ENCODE results near the gene ARFGAP2. TPM values are rescaled to one million over a fixed set of nuclear protein-coding genes. Genes with fewer than 3 reads are reported as not detected.

ARFGAP2 gene
- total RNA-seq, 2 donors from 2014 or later, result 181 to 189 TPM

DNA sequence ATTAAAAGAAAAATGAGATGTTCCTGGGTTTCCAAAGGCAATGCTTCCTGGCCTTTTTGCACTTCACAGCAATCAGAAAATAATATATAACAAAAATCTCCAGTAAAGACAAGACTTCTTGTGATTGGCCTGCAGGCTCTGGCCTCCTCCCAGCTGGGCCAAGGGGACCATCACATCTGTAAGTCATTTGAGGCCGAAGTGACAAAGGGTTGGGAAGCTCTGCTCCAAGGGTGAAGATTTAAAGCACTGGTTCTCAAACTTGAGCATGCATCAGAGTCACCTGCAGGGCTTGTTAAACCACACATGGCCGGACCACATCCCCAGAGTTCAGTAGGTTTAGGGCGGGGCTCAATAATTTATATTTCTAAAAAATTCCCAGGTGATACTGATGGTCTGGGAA lies 32.1 kb downstream of the ARFGAP2 start:
- no peak overlapping the region for H3K4me3 Mint-ChIP-seq

DNA sequence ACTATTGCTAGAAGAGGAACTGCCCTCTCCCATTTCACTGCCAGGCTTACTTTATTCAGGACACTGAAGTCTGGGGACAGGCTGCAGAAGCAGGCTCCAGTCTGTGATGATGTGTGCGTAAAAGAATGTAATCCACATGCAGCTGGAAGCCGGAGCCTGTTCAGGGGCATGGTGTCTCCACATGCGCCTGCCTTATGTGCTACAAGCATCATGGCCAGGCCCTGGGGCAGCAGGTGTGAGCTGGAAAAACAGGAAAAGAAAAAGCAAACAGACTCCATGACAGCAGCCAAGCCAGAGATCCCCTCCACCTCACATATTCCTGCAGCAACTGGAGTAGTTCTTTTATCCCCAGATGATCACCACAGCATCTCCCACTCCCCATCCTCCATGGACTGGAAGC lies 33.4 kb downstream of the ARFGAP2 start:
- DNase-seq, result no peak
- Mint-ChIP-seq H3K4me1 (peaks cover 2% of the 10 kb centered on the region), H3K36me3 (ENCODE audit: low read depth) (peaks cover 3% of the 10 kb centered on the region), H3K27me3 (no peaks in the 10 kb centered on the region), H3K27ac (no peak overlapping the region), H3K4me3 (no peak overlapping the region)
- ATAC-seq, result no peak
- no peaks in the 10 kb centered on the region for H3K9me3 ChIP-seq (ENCODE audit: control insufficient read depth, low read length, poor library complexity, severe bottlenecking)

More for the DNA sequence above, 32.1 kb downstream of the ARFGAP2 start:
- ATAC-seq, result no peak
- no peaks in the 10 kb centered on the region for H3K27me3 Mint-ChIP-seq
- no peak overlapping the region for H3K27ac Mint-ChIP-seq
- no peaks in the 10 kb centered on the region for H3K36me3 Mint-ChIP-seq (ENCODE audit: low read depth)
- no peak for DNase-seq
- H3K9me3 ChIP-seq (ENCODE audit: control insufficient read depth, low read length, poor library complexity, severe bottlenecking), result no peaks in the 10 kb centered on the region
- peaks cover 2% of the 10 kb centered on the region for H3K4me1 Mint-ChIP-seq

DNA sequence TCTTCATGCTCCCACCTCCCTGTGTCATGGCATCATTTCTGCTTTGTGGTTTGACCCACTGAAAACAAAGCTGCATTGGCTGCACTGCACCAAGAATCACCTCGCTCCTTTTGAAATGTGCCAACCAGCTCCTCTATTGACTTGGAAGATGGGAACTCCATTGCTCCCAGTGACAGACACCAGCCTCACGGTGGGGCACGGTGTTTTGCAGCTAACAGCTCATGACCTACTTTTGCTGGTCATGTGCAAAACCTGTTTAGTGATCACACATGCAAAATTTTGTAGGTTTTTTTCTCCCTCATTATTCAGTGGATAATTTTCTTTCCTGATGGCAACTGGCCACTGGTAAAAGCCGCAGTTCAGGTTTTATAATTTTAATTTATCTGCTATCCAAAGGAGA lies 36.8 kb downstream of the ARFGAP2 start:
- no peak overlapping the region for H3K27ac Mint-ChIP-seq
- no peaks in the 10 kb centered on the region for H3K27me3 Mint-ChIP-seq
- DNase-seq (no peak), ATAC-seq (no peak)
- no peak overlapping the region for H3K4me3 Mint-ChIP-seq
- peaks cover 10% of the 10 kb centered on the region for H3K36me3 Mint-ChIP-seq (ENCODE audit: low read depth)
- no peaks in the 10 kb centered on the region for H3K9me3 ChIP-seq (ENCODE audit: control insufficient read depth, low read length, poor library complexity, severe bottlenecking)
- H3K4me1 Mint-ChIP-seq, result no peaks in the 10 kb centered on the region

DNA sequence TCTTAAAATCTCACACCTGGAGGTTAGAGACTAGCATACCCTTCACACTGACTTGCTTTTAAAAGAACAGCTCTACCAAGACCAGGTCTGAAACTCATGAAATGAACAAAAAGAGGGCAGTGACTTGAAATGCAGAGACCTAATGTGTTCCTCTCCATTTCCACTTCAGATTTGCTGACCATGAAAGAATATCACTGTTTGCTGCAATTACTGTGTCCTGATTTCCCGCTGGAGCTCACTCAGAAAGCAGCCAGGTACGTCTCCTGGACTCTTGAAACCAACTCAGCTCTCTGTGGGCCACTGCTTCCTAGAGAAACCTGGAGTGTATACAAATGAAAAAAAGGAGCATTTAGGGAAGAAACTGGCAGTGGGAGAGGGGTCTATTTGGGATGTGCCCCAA lies 39.2 kb downstream of the ARFGAP2 start:
- ATAC-seq (no peak), DNase-seq (no peak)
- Mint-ChIP-seq H3K27me3 (no peaks in the 10 kb centered on the region), H3K36me3 (ENCODE audit: low read depth) (peaks cover 10% of the 10 kb centered on the region), H3K4me3 (no peak overlapping the region), H3K4me1 (no peaks in the 10 kb centered on the region), H3K27ac (no peak overlapping the region)
- H3K9me3 ChIP-seq (ENCODE audit: control insufficient read depth, low read length, poor library complexity, severe bottlenecking), result no peaks in the 10 kb centered on the region

DNA sequence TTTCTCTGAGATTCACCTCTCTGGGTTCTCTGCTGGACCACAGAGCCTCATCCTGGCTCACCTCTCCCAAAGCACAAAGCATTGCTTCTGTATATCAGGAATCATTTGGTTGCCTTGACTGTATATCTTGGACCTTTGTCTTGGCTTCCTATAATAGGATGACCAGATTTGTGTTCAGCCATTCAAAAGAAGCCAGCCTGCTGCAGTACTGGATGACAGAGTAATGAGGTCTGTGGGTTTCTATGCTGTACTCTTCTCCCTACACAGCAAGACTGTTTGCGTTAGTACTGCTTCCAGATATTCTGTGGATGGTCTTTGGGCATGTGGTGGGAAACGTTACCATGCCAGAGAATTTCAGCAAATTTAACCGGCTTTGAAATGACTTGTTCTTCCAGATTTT lies 39.8 kb downstream of the ARFGAP2 start:
- Mint-ChIP-seq H3K36me3 (ENCODE audit: low read depth) (peaks cover 10% of the 10 kb centered on the region), H3K4me3 (no peak overlapping the region), H3K27ac (no peak overlapping the region), H3K27me3 (no peaks in the 10 kb centered on the region), H3K4me1 (no peaks in the 10 kb centered on the region)
- ATAC-seq (no peak), DNase-seq (no peak)
- no peaks in the 10 kb centered on the region for H3K9me3 ChIP-seq (ENCODE audit: control insufficient read depth, low read length, poor library complexity, severe bottlenecking)

DNA sequence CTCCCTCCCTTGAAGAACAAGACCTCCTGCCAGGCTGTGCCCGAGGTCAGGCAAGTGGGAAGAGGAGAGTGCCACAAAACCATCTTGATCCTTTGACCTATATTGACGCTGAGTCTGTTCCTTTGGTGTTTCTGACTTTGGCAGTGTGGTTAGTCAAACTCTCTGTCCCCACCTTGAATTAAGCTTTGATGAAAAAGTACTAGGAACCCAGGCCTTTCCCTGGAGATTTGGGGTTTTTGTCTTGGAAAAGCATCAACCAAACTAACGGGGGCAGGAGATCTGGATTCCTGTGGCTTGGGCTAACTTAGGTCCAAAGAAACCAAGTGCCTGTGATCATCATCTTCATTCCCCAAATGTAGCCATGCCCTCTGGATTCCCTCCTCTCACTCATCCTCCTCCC lies 40.4 kb downstream of the ARFGAP2 start:
- peaks cover 10% of the 10 kb centered on the region for H3K36me3 Mint-ChIP-seq (ENCODE audit: low read depth)
- no peak for DNase-seq
- no peak overlapping the region for H3K27ac Mint-ChIP-seq
- H3K9me3 ChIP-seq (ENCODE audit: control insufficient read depth, low read length, poor library complexity, severe bottlenecking), result no peaks in the 10 kb centered on the region
- H3K4me1 Mint-ChIP-seq, result no peaks in the 10 kb centered on the region
- H3K27me3 Mint-ChIP-seq, result no peaks in the 10 kb centered on the region
- H3K4me3 Mint-ChIP-seq, result no peak overlapping the region
- ATAC-seq, result no peak

DNA sequence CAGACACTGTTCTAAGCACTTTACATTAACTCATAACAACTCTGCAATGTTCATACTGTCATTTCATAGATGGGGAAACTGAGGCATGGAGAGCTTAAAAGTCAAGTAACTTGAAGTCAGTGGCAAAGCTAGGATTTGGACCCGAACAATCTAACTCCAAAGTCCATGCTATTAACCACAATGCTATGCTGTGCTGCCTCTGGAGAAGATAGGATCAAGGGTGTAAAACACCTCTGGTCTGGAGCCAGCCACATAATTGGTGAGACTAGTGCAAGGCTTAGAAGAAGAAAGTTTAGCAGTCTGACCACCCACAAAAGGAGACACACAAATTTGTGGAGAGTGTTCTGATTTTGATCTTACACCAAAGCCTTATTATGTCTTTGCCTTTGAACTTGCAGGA lies 43.7 kb downstream of the ARFGAP2 start:
- no peaks in the 10 kb centered on the region for H3K4me1 Mint-ChIP-seq
- ATAC-seq (no peak), DNase-seq (no peak)
- peaks cover 7% of the 10 kb centered on the region for H3K36me3 Mint-ChIP-seq (ENCODE audit: low read depth)
- H3K27ac Mint-ChIP-seq, result no peak overlapping the region
- no peaks in the 10 kb centered on the region for H3K9me3 ChIP-seq (ENCODE audit: control insufficient read depth, low read length, poor library complexity, severe bottlenecking)
- no peak overlapping the region for H3K4me3 Mint-ChIP-seq
- no peaks in the 10 kb centered on the region for H3K27me3 Mint-ChIP-seq

DNA sequence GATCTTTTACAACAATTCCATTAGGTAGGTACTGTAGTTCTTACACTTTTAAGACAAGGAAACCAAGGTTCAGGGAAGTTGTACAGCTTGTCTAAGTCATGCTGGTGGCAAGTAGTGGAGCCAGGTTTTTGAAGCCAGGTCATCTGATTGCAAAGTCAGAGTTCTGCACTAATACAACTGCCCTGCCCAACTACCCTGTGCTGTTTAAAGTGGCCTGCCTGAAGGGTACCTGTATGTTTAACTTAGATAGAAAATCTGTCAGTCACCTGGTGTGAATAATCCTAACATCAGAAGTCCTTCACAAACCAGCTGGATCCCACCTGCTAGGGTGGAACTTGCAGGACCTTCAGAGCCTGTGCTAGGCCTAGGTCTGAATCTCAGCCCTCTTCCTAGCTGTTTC lies 44.2 kb downstream of the ARFGAP2 start:
- no peak for DNase-seq
- ATAC-seq, result no peak
- H3K4me1 Mint-ChIP-seq, result no peaks in the 10 kb centered on the region

DNA sequence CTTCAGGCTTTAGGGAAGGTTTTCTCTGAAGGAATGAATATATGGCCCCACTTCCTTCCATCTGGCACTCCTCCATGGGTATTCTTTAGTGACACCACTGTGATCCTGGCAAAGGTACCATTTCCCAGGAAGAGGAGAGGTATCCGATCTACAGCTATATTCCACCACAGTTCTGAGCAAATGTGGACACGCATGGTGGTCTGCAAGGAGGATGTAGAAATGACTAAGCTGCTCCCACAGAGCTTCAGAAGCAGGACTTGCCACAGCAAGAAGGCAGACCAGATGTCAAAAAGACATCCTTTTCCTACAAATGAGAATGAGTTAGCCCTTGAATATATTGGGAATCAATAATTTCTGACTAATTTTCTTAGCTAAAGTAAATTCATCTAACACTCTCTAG lies 45.5 kb downstream of the ARFGAP2 start:
- Mint-ChIP-seq H3K27ac (no peak overlapping the region), H3K4me3 (no peak overlapping the region), H3K4me1 (no peaks in the 10 kb centered on the region), H3K27me3 (no peaks in the 10 kb centered on the region), H3K36me3 (ENCODE audit: low read depth) (no peaks in the 10 kb centered on the region)
- DNase-seq (no peak), ATAC-seq (no peak)
- H3K9me3 ChIP-seq (ENCODE audit: control insufficient read depth, low read length, poor library complexity, severe bottlenecking), result no peaks in the 10 kb centered on the region

More for the DNA sequence above, 44.2 kb downstream of the ARFGAP2 start:
- Mint-ChIP-seq H3K4me3 (no peak overlapping the region), H3K36me3 (ENCODE audit: low read depth) (peaks cover 2% of the 10 kb centered on the region), H3K27me3 (no peaks in the 10 kb centered on the region), H3K27ac (no peak overlapping the region)
- H3K9me3 ChIP-seq (ENCODE audit: control insufficient read depth, low read length, poor library complexity, severe bottlenecking), result no peaks in the 10 kb centered on the region

DNA sequence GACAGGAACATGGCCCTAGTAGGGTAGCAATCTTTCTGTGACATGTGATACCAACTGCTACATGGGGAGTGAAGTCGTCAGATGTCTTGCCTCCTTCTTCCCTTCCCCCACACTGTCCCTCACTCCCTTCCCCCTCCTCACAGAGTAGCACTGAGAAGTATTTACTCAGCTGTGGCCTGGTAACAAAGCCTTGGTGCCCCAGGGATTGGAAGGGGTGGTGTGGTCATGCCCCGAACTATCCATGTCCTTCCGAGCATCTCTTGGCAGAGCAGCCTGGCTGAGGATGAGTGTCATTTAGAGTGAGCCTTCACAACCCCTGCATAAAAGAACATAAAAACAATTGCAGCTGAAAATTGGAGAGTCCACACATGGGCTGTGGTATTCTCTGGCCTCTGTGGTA lies 46.1 kb downstream of the ARFGAP2 start:
- H3K4me3 Mint-ChIP-seq, result no peak overlapping the region
- no peaks in the 10 kb centered on the region for H3K4me1 Mint-ChIP-seq
- no peaks in the 10 kb centered on the region for H3K9me3 ChIP-seq (ENCODE audit: control insufficient read depth, low read length, poor library complexity, severe bottlenecking)
- H3K36me3 Mint-ChIP-seq (ENCODE audit: low read depth), result no peaks in the 10 kb centered on the region
- no peak for DNase-seq
- H3K27me3 Mint-ChIP-seq, result no peaks in the 10 kb centered on the region
- no peak for ATAC-seq
- H3K27ac Mint-ChIP-seq, result no peak overlapping the region

DNA sequence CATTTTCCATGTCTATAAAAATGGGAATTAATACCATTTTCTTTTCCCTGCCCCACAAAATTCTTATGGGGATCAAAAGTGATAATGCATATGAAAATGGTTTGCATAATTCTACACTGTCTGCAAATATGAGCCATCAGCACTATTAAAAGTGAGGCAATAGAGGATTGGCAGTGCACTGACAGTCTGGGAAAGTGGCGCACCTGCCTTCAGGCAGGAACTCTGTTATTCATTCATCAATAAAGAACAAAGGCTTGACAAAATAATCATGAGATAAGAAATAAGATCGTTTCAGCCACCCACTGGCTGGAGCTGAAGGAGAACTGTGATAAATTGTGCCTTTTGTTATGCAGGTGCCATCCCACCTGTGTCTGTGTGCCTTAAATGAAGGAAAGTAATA lies 49.5 kb downstream of the ARFGAP2 start:
- Mint-ChIP-seq H3K27me3 (no peaks in the 10 kb centered on the region), H3K36me3 (ENCODE audit: low read depth) (no peaks in the 10 kb centered on the region), H3K27ac (no peak overlapping the region), H3K4me1 (no peaks in the 10 kb centered on the region), H3K4me3 (no peak overlapping the region)
- H3K9me3 ChIP-seq (ENCODE audit: control insufficient read depth, low read length, poor library complexity, severe bottlenecking), result no peaks in the 10 kb centered on the region
- ATAC-seq (no peak), DNase-seq (no peak)

DNA sequence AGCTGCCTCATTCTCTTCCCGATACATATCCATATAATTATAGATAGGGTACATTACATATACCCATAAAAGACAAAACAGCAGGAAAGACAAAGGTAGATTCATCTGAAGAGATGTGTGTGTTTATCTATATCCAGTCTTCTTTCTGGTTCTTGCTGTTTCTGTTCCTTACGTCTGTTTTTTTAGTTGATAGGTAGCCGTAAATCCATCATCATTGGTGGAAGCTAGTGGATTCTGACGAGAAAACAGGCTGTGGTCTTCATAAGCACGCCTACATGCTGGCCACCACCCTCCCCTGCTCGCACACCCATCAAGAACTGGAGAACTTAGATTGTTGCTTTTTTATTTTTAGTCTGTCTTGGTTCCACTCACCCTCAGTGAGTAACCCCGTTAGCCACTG lies 51.6 kb downstream of the ARFGAP2 start:
- Mint-ChIP-seq H3K27me3 (no peaks in the 10 kb centered on the region), H3K4me1 (no peaks in the 10 kb centered on the region)

DNA sequence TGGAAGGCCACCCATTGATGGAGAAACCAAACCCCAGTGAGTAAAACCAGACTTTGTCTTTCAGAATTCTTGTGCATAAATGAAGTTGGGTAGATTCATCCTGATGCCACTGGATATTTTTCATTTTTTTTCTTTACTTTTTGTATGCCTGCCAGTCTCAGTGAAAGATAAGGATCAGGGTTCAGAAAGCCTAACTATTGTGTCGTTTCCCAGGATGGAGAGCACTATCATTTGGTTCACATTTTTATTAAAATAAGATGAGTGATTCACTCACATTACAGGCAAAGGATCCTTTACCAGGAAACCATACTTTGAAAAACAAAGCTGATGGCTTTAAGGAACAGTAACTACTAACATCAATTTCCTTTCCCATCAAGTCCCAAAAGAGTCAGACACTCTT lies 52.0 kb downstream of the ARFGAP2 start:
- Mint-ChIP-seq H3K4me3 (no peak overlapping the region), H3K27ac (no peak overlapping the region), H3K4me1 (no peaks in the 10 kb centered on the region), H3K27me3 (no peaks in the 10 kb centered on the region), H3K36me3 (ENCODE audit: low read depth) (no peaks in the 10 kb centered on the region)
- no peak for DNase-seq
- H3K9me3 ChIP-seq (ENCODE audit: control insufficient read depth, low read length, poor library complexity, severe bottlenecking), result no peaks in the 10 kb centered on the region
- no peak for ATAC-seq

More for the DNA sequence above, 51.6 kb downstream of the ARFGAP2 start:
- no peak for DNase-seq
- no peaks in the 10 kb centered on the region for H3K36me3 Mint-ChIP-seq (ENCODE audit: low read depth)
- no peak for ATAC-seq
- no peaks in the 10 kb centered on the region for H3K9me3 ChIP-seq (ENCODE audit: control insufficient read depth, low read length, poor library complexity, severe bottlenecking)
- H3K4me3 Mint-ChIP-seq, result no peak overlapping the region
- H3K27ac Mint-ChIP-seq, result no peak overlapping the region

DNA sequence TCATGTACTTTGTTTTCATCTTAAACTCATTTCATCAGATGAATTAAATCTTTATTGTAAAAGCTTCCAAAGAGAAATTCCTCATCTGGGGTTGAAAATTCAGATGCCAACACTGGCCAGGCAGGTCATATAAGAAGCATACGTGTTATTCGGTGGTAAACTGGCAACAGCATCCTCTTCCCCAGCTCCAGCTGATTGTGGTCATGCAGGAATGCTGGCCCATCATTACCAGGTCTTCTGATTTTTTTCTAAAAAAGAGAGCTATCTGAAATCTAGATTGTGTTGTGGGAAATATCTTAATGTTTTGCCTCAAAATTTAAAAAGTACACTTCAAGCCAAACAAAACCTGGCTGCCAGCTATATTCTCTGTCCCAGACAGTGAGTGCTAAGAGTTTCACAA lies 53.6 kb downstream of the ARFGAP2 start:
- DNase-seq, result no peak
- Mint-ChIP-seq H3K27me3 (no peaks in the 10 kb centered on the region), H3K36me3 (ENCODE audit: low read depth) (no peaks in the 10 kb centered on the region), H3K4me1 (no peaks in the 10 kb centered on the region), H3K27ac (no peak overlapping the region), H3K4me3 (no peak overlapping the region)
- ATAC-seq, result no peak
- H3K9me3 ChIP-seq (ENCODE audit: control insufficient read depth, low read length, poor library complexity, severe bottlenecking), result no peaks in the 10 kb centered on the region

DNA sequence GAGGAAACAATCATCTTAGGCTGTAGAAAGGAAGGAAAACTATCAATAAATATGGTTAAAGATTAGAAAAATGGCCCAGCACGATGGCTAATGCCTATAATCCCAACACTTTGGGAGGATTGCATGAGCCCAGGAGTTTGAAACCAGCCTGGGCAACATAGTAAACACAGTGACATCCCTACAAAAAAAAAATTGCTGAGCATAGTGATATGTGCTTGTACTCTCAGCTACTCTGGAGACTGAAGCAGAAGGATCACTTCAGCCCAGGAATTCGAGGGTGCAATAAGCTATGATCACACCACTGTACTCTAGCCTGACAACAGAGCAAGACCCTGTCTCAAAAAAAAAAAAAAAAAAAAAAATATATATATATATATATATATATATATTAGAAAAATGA lies 54.9 kb downstream of the ARFGAP2 start:
- H3K9me3 ChIP-seq (ENCODE audit: control insufficient read depth, low read length, poor library complexity, severe bottlenecking), result no peaks in the 10 kb centered on the region
- no peaks in the 10 kb centered on the region for H3K4me1 Mint-ChIP-seq
- DNase-seq (no peak), ATAC-seq (no peak)
- H3K36me3 Mint-ChIP-seq (ENCODE audit: low read depth), result no peaks in the 10 kb centered on the region
- H3K4me3 Mint-ChIP-seq, result no peak overlapping the region
- H3K27me3 Mint-ChIP-seq, result no peaks in the 10 kb centered on the region
- no peak overlapping the region for H3K27ac Mint-ChIP-seq

Measured in T-helper 17 cell (primary cell).